ENCODE measurements around the gene CCN5. TPM values are rescaled to one million over a fixed set of nuclear protein-coding genes. Genes with fewer than 3 reads are reported as not detected.

CCN5 gene
- total RNA-seq, 1 donor from 2014 or later, result 37.0 TPM

GRCh38 chr20:44723798-44724362, 8.7 kb downstream of the CCN5 start:
- Histone ChIP-seq H3K27me3 (ENCODE audit: low read depth) (no peaks in the 10 kb centered on the region), H3K4me3 (no peak overlapping the region), H3K36me3 (no peaks in the 10 kb centered on the region), H3K4me1 (peaks cover 31% of the 10 kb centered on the region), H3K9me3 (replicated peaks) (no peaks in the 10 kb centered on the region), H3K27ac (replicated peaks) (no peak overlapping the region)
- TF ChIP-seq, protein P1, sequence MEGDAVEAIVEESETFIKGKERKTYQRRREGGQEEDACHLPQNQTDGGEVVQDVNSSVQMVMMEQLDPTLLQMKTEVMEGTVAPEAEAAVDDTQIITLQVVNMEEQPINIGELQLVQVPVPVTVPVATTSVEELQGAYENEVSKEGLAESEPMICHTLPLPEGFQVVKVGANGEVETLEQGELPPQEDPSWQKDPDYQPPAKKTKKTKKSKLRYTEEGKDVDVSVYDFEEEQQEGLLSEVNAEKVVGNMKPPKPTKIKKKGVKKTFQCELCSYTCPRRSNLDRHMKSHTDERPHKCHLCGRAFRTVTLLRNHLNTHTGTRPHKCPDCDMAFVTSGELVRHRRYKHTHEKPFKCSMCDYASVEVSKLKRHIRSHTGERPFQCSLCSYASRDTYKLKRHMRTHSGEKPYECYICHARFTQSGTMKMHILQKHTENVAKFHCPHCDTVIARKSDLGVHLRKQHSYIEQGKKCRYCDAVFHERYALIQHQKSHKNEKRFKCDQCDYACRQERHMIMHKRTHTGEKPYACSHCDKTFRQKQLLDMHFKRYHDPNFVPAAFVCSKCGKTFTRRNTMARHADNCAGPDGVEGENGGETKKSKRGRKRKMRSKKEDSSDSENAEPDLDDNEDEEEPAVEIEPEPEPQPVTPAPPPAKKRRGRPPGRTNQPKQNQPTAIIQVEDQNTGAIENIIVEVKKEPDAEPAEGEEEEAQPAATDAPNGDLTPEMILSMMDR (IDR thresholded peaks at IDR 0.05; ENCODE audit: borderline replicate concordance), result no peak
- intact Hi-C loops (cut with micrococcal nuclease), result no loop called here
- DNase-seq, result no peak

DNA sequence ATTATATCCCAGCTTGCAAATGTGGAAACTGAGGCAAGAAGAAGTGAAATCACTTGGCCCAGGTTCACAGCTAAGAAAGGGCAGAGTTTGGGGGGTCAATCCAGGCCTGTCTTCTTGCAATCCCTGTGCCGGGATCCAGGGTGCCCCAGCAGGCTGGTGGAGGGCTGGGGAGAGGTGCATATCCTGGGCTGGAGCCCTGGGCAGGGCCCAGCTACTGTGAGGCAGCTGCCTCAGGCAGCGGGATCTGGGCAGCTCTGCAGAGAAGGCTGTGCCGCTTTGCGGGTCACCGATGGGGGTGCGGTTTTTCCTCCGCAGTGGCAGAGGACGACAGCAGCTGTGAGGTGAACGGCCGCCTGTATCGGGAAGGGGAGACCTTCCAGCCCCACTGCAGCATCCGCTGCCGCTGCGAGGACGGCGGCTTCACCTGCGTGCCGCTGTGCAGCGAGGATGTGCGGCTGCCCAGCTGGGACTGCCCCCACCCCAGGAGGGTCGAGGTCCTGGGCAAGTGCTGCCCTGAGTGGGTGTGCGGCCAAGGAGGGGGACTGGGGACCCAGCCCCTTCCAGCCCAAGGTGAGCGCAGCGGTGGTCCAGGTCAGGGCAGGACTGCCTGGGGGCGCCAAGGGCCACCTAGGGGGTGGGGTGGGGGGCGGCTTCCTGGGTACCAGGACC, 9.4 kb downstream of the CCN5 start:
- no peak for DNase-seq
- intact Hi-C loops (cut with micrococcal nuclease), result no loop called here

GRCh38 chr20:44725837-44726236, 10.7 kb downstream of the CCN5 start:
- Histone ChIP-seq H3K9me3 (replicated peaks) (no peaks in the 10 kb centered on the region), H3K36me3 (no peaks in the 10 kb centered on the region), H3K27me3 (ENCODE audit: low read depth) (no peaks in the 10 kb centered on the region), H3K4me1 (peaks cover 36% of the 10 kb centered on the region), H3K4me3 (no peak overlapping the region), H3K27ac (replicated peaks) (no peak overlapping the region)
- DNase-seq, result no peak
- TF ChIP-seq, protein P1 (IDR thresholded peaks at IDR 0.05; ENCODE audit: borderline replicate concordance), result no peak
- intact Hi-C loops (cut with micrococcal nuclease), result no loop called here

More for the DNA sequence above, 9.4 kb downstream of the CCN5 start:
- peaks cover 36% of the 10 kb centered on the region for H3K4me1 ChIP-seq
- no peaks in the 10 kb centered on the region for H3K36me3 ChIP-seq
- H3K9me3 ChIP-seq (replicated peaks), result no peaks in the 10 kb centered on the region
- no peak overlapping the region for H3K27ac ChIP-seq (replicated peaks)
- H3K27me3 ChIP-seq (ENCODE audit: low read depth), result no peaks in the 10 kb centered on the region
- TF ChIP-seq, protein P1 (IDR thresholded peaks at IDR 0.05; ENCODE audit: borderline replicate concordance), result no peak
- H3K4me3 ChIP-seq, result no peak overlapping the region

DNA sequence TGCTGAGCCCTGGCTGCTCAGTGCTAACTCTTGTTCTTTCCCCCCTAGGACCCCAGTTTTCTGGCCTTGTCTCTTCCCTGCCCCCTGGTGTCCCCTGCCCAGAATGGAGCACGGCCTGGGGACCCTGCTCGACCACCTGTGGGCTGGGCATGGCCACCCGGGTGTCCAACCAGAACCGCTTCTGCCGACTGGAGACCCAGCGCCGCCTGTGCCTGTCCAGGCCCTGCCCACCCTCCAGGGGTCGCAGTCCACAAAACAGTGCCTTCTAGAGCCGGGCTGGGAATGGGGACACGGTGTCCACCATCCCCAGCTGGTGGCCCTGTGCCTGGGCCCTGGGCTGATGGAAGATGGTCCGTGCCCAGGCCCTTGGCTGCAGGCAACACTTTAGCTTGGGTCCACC, 11.9 kb downstream of the CCN5 start:
- no peaks in the 10 kb centered on the region for H3K9me3 ChIP-seq (replicated peaks)
- no peak overlapping the region for H3K4me3 ChIP-seq
- peaks cover 38% of the 10 kb centered on the region for H3K4me1 ChIP-seq
- no peaks in the 10 kb centered on the region for H3K36me3 ChIP-seq
- DNase-seq, result no peak
- intact Hi-C loops (cut with micrococcal nuclease), result no loop called here
- no peak overlapping the region for H3K27ac ChIP-seq (replicated peaks)
- TF ChIP-seq, protein P1 (IDR thresholded peaks at IDR 0.05; ENCODE audit: borderline replicate concordance), result no peak
- no peaks in the 10 kb centered on the region for H3K27me3 ChIP-seq (ENCODE audit: low read depth)

DNA sequence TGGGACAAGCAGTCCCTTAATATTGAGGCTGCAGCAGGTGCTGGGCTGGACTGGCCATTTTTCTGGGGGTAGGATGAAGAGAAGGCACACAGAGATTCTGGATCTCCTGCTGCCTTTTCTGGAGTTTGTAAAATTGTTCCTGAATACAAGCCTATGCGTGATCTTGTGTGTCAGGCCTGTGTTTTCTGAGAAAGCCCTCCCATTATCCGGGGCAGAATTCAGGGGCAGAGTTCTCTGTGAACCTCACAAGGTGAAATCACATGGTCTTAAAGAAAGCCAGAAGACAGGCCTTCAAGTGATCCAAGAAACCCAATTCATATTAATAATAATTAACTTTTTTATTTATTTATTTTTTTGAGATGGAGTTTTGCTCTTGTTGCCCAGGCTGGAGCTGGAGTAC, 12.5 kb downstream of the CCN5 start:
- H3K4me3 ChIP-seq, result no peak overlapping the region
- H3K27me3 ChIP-seq (ENCODE audit: low read depth), result no peaks in the 10 kb centered on the region
- no peaks in the 10 kb centered on the region for H3K9me3 ChIP-seq (replicated peaks)
- H3K27ac ChIP-seq (replicated peaks), result peak overlapping the region; percentile 81
- TF ChIP-seq, protein P1 (IDR thresholded peaks at IDR 0.05; ENCODE audit: borderline replicate concordance), result no peak
- no peaks in the 10 kb centered on the region for H3K36me3 ChIP-seq
- intact Hi-C loops (cut with micrococcal nuclease), result no loop called here
- peaks cover 44% of the 10 kb centered on the region for H3K4me1 ChIP-seq
- DNase-seq, result no peak
